PC-3 (cell line): ENCODE measurements around the gene COL4A1. TPM values are rescaled to one million over a fixed set of nuclear protein-coding genes. Genes with fewer than 3 reads are reported as not detected.

Source experiments
- ATAC-seq: fragments of 200-7000 bp; cut with Tn5 transposase; 2 replicates; pipeline ENCODE4 v1.9.1; 2020; ENCODE audit warnings: mild to moderate bottlenecking, moderate library complexity
- BruUV-seq: library from RNA; stranded (reverse); fragments of 400-500 nt; replicated peaks from 2 replicates; lab custom pipeline; 2021; lab: Mats Ljungman, UMichigan
- CTCF ChIA-PET: fragments of 300-600 bp; sonication (Branson Sonifier 250); formaldehyde crosslinking; loops from one replicate; lab custom pipeline; 2022; ENCODE audit warnings: antibody characterized with exemption; lab: Charles Lee
- POLR2A ChIA-PET: fragments of 300-600 bp; sonication (Branson Sonifier 250); formaldehyde crosslinking; loops from one replicate; lab custom pipeline; 2022; ENCODE audit warnings: antibody characterized with exemption; ENCODE audit not compliant: unreplicated experiment; lab: Charles Lee
- DNase-seq: peaks from one replicate; pipeline ENCODE4 v3.0.0-alpha.2; 2015
- H2AFZ ChIP-seq: fragments of 300-600 bp; sonication (generic); 2 replicates; pipeline ENCODE4 v1.6.0; 2016; ENCODE audit warnings: antibody characterized with exemption, low read length
- H3F3A ChIP-seq: fragments of 300-600 bp; sonication (generic); one replicate; pipeline ENCODE4 v1.6.0; 2017; ENCODE audit warnings: antibody characterized with exemption, low read length, control low read depth, mild to moderate bottlenecking; ENCODE audit not compliant: unreplicated experiment
- H3K27ac ChIP-seq: fragments of 300-600 bp; sonication (generic); 2 replicates; pipeline ENCODE4 v1.5.1; 2016; ENCODE audit warnings: mild to moderate bottlenecking, low read length
- H3K27me3 ChIP-seq: fragments of 300-600 bp; sonication (generic); 2 replicates; pipeline ENCODE4 v1.6.1; 2016; ENCODE audit warnings: low read length, mixed read lengths
- H3K36me3 ChIP-seq: fragments of 300-600 bp; sonication (generic); 2 replicates; pipeline ENCODE4 v1.6.1; 2016; ENCODE audit warnings: low read depth, mixed run types, low read length, mixed read lengths
- H3K4me1 ChIP-seq: fragments of 300-600 bp; sonication (generic); 2 replicates; pipeline ENCODE4 v1.5.1; 2016; ENCODE audit warnings: low read length; ENCODE audit not compliant: insufficient read depth
- H3K4me2 ChIP-seq: fragments of 300-600 bp; sonication (generic); 2 replicates; pipeline ENCODE4 v1.6.0; 2016; ENCODE audit warnings: low read length
- H3K4me3 ChIP-seq: fragments of 300-600 bp; sonication (generic); 2 replicates; pipeline ENCODE4 v1.5.1; 2016; ENCODE audit warnings: mild to moderate bottlenecking, low read length, mixed read lengths
- H3K79me2 ChIP-seq: fragments of 300-600 bp; sonication (generic); 2 replicates; pipeline ENCODE4 v1.6.1; 2017; ENCODE audit warnings: low read length, mixed read lengths
- H3K9ac ChIP-seq: fragments of 300-600 bp; sonication (generic); 2 replicates; pipeline ENCODE4 v1.6.0; 2016; ENCODE audit warnings: mild to moderate bottlenecking, low read length
- H3K9me2 ChIP-seq: fragments of 300-600 bp; sonication (generic); replicated peaks from 2 replicates; pipeline ENCODE4 v1.6.1; 2016; ENCODE audit warnings: mixed run types, low read length, mixed read lengths
- H3K9me3 ChIP-seq: fragments of 300-600 bp; sonication (generic); 2 replicates; pipeline ENCODE4 v1.6.1; 2016; ENCODE audit warnings: low read length, mixed read lengths
- H4K20me1 ChIP-seq: fragments of 300-600 bp; sonication (generic); 2 replicates; pipeline ENCODE4 v1.6.1; 2016; ENCODE audit warnings: low read length, mixed read lengths
- CTCF ChIP-seq: fragments of 300-600 bp; sonication (generic); conservative IDR thresholded peaks from 2 replicates; pipeline ENCODE4 v1.5.1; 2017; ENCODE audit warnings: antibody characterized with exemption, low read depth, mild to moderate bottlenecking, low read length
- EZH2 ChIP-seq: fragments of 300-600 bp; sonication (generic); IDR thresholded peaks from one replicate; pipeline ENCODE4 v1.6.1; 2017; ENCODE audit warnings: antibody characterized with exemption, mild to moderate bottlenecking, low read length; ENCODE audit not compliant: unreplicated experiment
- EZH2phosphoT487 ChIP-seq: fragments of 300-600 bp; sonication (generic); IDR thresholded peaks from 2 replicates; pipeline ENCODE4 v1.6.1; 2018; ENCODE audit warnings: mild to moderate bottlenecking, antibody characterized with exemption, low read length, borderline replicate concordance
- intact Hi-C: fragments of 100-400 bp; cut with micrococcal nuclease; formaldehyde crosslinking; loops from 2 replicates; pipeline ENCODE4 v1.9.0; 2023
- total RNA-seq: library from RNA; depleted of rRNA; stranded (reverse); fragments of >200 nt; gene quantifications from 2 replicates; pipeline ENCODE4 v1.2.3, GENCODE V29; 2014

Gene COL4A1
- total RNA-seq, 1 experiment from 2014 or later = 48.7 TPM

- H3K36me3 ChIP-seq = no peaks in the 10 kb centered on the region
- no peaks in the 10 kb centered on the region for H3K27me3 ChIP-seq
- H4K20me1 ChIP-seq = no peaks in the 10 kb centered on the region
- TF ChIP-seq EZH2 (no peak), CTCF (no peak), EZH2phosphoT487 (no peak)
- no peaks in the 10 kb centered on the region for H3K9me2 ChIP-seq
- H3K4me2 ChIP-seq = no peak overlapping the region
- H3K79me2 ChIP-seq = no peaks in the 10 kb centered on the region
- ATAC-seq (no peak), DNase-seq (no peak)
- CTCF ChIA-PET = no interaction called here
- no peak overlapping the region for H3K27ac ChIP-seq
- no peak overlapping the region for H3K9ac ChIP-seq
- intact Hi-C loops = no loop called here
- POLR2A ChIA-PET = no interaction called here
- H2AFZ ChIP-seq = no peak overlapping the region
- H3F3A ChIP-seq = no peaks in the 10 kb centered on the region
- no TSS peak for BruUV-seq
- no peaks in the 10 kb centered on the region for H3K4me1 ChIP-seq
- no peak overlapping the region for H3K4me3 ChIP-seq
- H3K9me3 ChIP-seq = no peaks in the 10 kb centered on the region
These were observed 17.8 kb downstream of the COL4A1 start for GRCh38 chr13:110289174-110289573.

- ChIA-PET CTCF (no interaction called here), POLR2A (no interaction called here)
- Histone ChIP-seq H3K9ac (no peak overlapping the region), H3K4me2 (no peak overlapping the region), H3K27ac (no peak overlapping the region), H4K20me1 (no peaks in the 10 kb centered on the region), H3F3A (no peaks in the 10 kb centered on the region), H2AFZ (no peak overlapping the region), H3K79me2 (no peaks in the 10 kb centered on the region), H3K4me3 (no peak overlapping the region), H3K9me2 (no peaks in the 10 kb centered on the region), H3K4me1 (no peaks in the 10 kb centered on the region), H3K9me3 (no peaks in the 10 kb centered on the region), H3K27me3 (no peaks in the 10 kb centered on the region), H3K36me3 (no peaks in the 10 kb centered on the region)
- no TSS peak for BruUV-seq
- intact Hi-C loops = no loop called here
- ATAC-seq (no peak), DNase-seq (no peak)
- no peak for TF ChIP-seq EZH2phosphoT487
- TF ChIP-seq CTCF = no peak
- no peak for TF ChIP-seq EZH2
These were observed 19.8 kb downstream of the COL4A1 start for GRCh38 chr13:110286833-110287819.
